Stimulated activated effector memory CD8-positive, alpha-beta T cell treated with anti-CD3 and anti-CD28 coated beads, Interleukin-12 subunit alpha, Interleukin-12 subunit beta, amount 100 ng/mL, for 72 hours (primary cell): ENCODE results near the gene GRID1.

Experiments
- ATAC-seq: fragments of 150-1000 bp; cut with Tn5 transposase; 2 replicates; pipeline ENCODE4 v1.10.0; 2021
- DNase-seq, 2 donors: peaks; one replicate each; pipeline ENCODE4 v3.0.0; 2021 to 2022; ENCODE audit warnings: low spot score in 2 of 2
- H3K27ac Mint-ChIP-seq: one replicate; pipeline ENCODE4 v1.8.0; 2022; ENCODE audit warnings: mild to moderate bottlenecking, mixed read lengths
- H3K36me3 Mint-ChIP-seq: one replicate; pipeline ENCODE4 v1.8.0; 2022; ENCODE audit warnings: mild to moderate bottlenecking, mixed read lengths
- H3K4me1 Mint-ChIP-seq: one replicate; pipeline ENCODE4 v1.8.0; 2022; ENCODE audit warnings: mixed read lengths
- H3K4me3 Mint-ChIP-seq: one replicate; pipeline ENCODE4 v1.8.0; 2022; ENCODE audit warnings: mild to moderate bottlenecking, mixed read lengths
- H3K9me3 Mint-ChIP-seq: one replicate; pipeline ENCODE4 v1.8.0; 2022; ENCODE audit warnings: mixed read lengths

The GRID1 gene

DNA sequence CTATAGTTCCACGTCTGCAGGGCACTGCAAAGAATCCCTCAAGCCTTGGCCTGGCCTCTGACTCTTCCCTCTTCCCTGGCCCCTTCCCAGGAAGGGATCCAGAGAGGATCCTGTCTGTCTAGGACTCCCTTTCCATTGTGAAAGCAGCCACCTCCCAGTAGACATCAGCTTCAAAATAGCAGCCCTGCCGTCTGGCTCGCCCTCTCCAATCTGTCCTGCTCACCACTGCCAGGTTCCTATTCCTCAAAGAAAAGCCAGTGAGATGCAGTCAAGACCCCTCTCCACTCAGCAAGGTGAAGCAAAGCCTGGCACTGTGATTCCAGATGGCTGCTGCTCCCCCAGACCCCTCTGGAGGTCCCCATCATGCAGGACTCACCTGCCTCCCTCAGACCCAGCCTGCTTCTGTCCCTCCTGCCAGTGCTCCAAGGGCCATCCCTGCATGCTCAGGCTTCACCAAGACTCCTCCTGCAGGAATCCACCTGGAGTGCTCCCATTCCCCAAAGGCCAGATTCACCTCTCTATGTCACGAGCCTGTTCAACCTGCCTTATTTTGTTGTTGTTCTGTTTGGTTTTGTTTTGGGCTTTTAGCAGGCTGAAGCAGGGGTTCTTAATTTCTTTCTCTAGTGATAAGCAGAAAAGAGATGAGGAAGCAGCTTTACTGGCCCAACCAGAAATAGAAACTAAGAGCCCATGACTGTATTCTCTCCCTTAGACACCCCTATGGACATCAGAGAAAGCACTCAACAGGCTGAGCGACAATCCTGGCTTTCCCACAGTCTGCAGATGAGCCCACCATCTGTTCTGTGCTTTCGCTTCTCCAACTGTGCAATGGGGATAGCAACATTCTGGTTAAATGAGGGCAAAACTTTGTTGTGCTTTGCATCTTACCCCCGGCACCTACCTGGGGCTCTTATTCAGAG is 305.1 kb downstream of the GRID1 start:
- Mint-ChIP-seq H3K4me3 (no peak overlapping the region), H3K4me1 (no peaks in the 10 kb centered on the region), H3K9me3 (no peaks in the 10 kb centered on the region), H3K27ac (no peak overlapping the region), H3K36me3 (no peaks in the 10 kb centered on the region)
- DNase-seq (no peak), ATAC-seq (no peak)

DNA sequence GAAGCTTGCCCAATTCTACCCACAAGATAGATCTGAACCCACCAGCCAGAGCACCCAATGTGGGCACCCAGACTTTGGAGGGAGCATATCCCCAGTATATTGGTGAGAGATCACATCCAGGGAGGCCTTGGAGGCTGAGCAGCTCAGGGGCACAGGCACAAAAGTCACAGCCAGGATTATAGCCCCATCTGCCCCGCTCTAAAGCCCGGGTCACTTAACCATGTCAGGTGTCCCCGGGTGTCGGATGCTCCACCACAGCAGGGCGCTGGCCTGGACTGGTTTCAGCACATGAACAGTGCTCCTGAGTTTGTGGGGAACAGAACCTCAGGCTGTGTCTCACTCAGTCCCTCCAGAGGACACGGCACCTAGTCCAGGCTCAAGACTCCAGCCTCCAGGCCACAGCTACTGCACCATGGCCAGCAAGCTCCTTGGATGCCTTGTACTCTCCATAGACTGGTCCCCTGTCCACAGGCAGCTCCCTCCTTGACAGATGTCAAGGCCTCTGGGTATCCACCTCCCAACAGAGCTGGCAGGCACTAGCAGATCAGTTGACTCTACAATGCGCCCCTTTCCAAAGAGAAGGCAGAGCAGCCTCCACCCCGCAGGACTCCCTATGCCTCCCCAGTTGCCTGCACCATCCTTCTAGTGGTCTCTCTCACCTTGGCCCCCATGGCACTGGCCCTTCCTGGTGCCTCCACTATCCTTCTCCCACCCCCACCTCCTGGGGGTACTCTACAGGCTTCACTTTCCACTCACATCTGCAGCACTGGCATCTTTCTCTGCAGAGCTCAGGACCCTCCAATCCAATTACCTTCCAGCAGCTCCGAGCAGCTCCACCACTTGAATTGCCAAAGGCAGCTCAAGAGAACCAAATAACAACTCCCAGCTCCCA is 306.0 kb downstream of the GRID1 start:
- no peak for DNase-seq
- Mint-ChIP-seq H3K4me3 (no peak overlapping the region), H3K27ac (no peak overlapping the region), H3K9me3 (no peaks in the 10 kb centered on the region), H3K36me3 (no peaks in the 10 kb centered on the region), H3K4me1 (no peaks in the 10 kb centered on the region)
- no peak for ATAC-seq

DNA sequence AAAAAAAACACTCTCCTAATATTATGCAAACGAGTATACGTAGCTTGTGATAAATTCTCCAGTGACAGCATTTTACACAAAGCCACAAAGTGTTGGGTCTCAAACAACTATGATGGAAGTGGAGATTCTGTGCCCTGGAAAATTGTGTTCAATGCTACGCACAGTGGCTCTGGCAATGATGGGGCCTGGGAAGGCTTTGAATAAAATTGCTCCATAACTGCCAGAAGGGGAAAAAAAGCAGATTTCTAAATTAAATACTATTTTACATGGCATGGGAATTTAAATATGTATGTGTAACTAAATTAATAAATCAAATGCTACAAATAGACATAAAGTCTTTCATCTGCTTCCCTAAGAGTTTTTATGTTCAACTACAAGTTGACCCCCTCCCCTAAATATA is 306.7 kb downstream of the GRID1 start:
- no peak overlapping the region for H3K4me3 Mint-ChIP-seq
- DNase-seq (no peak), ATAC-seq (no peak)
- H3K36me3 Mint-ChIP-seq: no peaks in the 10 kb centered on the region
- H3K9me3 Mint-ChIP-seq: no peaks in the 10 kb centered on the region
- no peaks in the 10 kb centered on the region for H3K4me1 Mint-ChIP-seq
- no peak overlapping the region for H3K27ac Mint-ChIP-seq

GRCh38 chr10:86058964-86059363 is 307.6 kb downstream of the GRID1 start:
- no peaks in the 10 kb centered on the region for H3K9me3 Mint-ChIP-seq
- H3K27ac Mint-ChIP-seq: no peak overlapping the region
- no peak overlapping the region for H3K4me3 Mint-ChIP-seq
- H3K4me1 Mint-ChIP-seq: no peaks in the 10 kb centered on the region
- ATAC-seq: no peak
- no peaks in the 10 kb centered on the region for H3K36me3 Mint-ChIP-seq
- no peak for DNase-seq

- H3K36me3 Mint-ChIP-seq: no peaks in the 10 kb centered on the region
- no peak for ATAC-seq
- H3K4me3 Mint-ChIP-seq: no peak overlapping the region
- no peaks in the 10 kb centered on the region for H3K9me3 Mint-ChIP-seq
- no peaks in the 10 kb centered on the region for H3K4me1 Mint-ChIP-seq
- no peak overlapping the region for H3K27ac Mint-ChIP-seq
- DNase-seq: no peak
Measured at GRCh38 chr10:86057708-86058107, 308.9 kb downstream of the GRID1 start.

GRCh38 chr10:86056672-86057071 is 309.9 kb downstream of the GRID1 start:
- ATAC-seq (no peak), DNase-seq (no peak)
- no peak overlapping the region for H3K27ac Mint-ChIP-seq
- H3K36me3 Mint-ChIP-seq: no peaks in the 10 kb centered on the region
- no peaks in the 10 kb centered on the region for H3K4me1 Mint-ChIP-seq
- H3K4me3 Mint-ChIP-seq: no peak overlapping the region
- no peaks in the 10 kb centered on the region for H3K9me3 Mint-ChIP-seq

- H3K27ac Mint-ChIP-seq: no peak overlapping the region
- DNase-seq: no peak
- H3K4me3 Mint-ChIP-seq: no peak overlapping the region
- ATAC-seq: no peak
- no peaks in the 10 kb centered on the region for H3K36me3 Mint-ChIP-seq
- H3K4me1 Mint-ChIP-seq: no peaks in the 10 kb centered on the region
- no peaks in the 10 kb centered on the region for H3K9me3 Mint-ChIP-seq
Measured at GRCh38 chr10:86055928-86056327, 310.7 kb downstream of the GRID1 start.

DNA sequence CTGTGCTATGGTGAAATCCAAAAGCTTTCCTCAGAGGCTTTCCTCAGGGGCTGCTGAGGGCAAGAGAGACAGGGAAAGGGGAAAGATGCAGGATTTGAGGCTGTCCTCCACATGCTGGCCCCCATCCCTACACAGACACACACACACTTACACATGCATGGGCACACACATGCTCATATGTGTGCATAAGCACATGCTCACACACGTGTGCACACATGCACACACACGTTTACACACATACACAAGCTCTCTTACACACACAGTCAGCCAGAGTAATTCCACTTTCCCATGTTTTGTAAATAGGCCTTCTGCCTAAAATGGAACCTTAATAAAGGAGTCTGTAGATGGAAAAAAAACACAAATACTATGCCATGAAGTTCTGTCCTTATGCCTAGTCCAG is 312.9 kb downstream of the GRID1 start:
- Mint-ChIP-seq H3K4me3 (no peak overlapping the region), H3K4me1 (no peaks in the 10 kb centered on the region), H3K36me3 (no peaks in the 10 kb centered on the region), H3K27ac (no peak overlapping the region), H3K9me3 (no peaks in the 10 kb centered on the region)
- DNase-seq (no peak), ATAC-seq (no peak)

GRCh38 chr10:86051586-86051985 is 315.0 kb downstream of the GRID1 start:
- H3K4me1 Mint-ChIP-seq: peaks cover 14% of the 10 kb centered on the region
- H3K36me3 Mint-ChIP-seq: no peaks in the 10 kb centered on the region
- H3K9me3 Mint-ChIP-seq: no peaks in the 10 kb centered on the region
- ATAC-seq: no peak
- H3K27ac Mint-ChIP-seq: no peak overlapping the region
- H3K4me3 Mint-ChIP-seq: no peak overlapping the region
- no peak for DNase-seq

DNA sequence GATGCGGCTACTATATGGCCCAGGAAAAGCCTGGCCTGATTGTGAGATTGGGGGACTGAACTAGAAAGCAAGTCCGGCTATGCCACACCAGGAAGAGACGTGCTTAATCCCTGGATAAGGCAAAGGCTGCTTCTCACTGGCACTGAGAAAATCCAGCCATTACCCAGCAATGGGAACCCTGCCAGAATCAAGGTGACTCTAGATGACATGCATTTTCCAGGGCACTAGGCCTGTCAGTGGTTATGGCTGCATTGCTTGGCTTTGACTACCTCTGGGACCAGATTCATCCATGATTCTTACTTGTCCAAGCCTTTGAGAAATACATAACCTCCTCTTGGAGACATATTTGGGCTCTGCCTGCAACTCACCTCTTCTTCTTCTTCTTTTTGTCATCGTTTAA is 317.2 kb downstream of the GRID1 start:
- peaks cover 21% of the 10 kb centered on the region for H3K4me1 Mint-ChIP-seq
- ATAC-seq (no peak), DNase-seq (no peak)
- H3K4me3 Mint-ChIP-seq: no peak overlapping the region
- H3K36me3 Mint-ChIP-seq: no peaks in the 10 kb centered on the region
- H3K27ac Mint-ChIP-seq: no peak overlapping the region
- peaks cover 3% of the 10 kb centered on the region for H3K9me3 Mint-ChIP-seq

- Mint-ChIP-seq H3K36me3 (no peaks in the 10 kb centered on the region), H3K27ac (no peak overlapping the region), H3K4me3 (no peak overlapping the region), H3K9me3 (peaks cover 3% of the 10 kb centered on the region), H3K4me1 (peaks cover 21% of the 10 kb centered on the region)
- ATAC-seq: no peak
- no peak for DNase-seq
Measured at GRCh38 chr10:86048973-86049372, 317.6 kb downstream of the GRID1 start.

DNA sequence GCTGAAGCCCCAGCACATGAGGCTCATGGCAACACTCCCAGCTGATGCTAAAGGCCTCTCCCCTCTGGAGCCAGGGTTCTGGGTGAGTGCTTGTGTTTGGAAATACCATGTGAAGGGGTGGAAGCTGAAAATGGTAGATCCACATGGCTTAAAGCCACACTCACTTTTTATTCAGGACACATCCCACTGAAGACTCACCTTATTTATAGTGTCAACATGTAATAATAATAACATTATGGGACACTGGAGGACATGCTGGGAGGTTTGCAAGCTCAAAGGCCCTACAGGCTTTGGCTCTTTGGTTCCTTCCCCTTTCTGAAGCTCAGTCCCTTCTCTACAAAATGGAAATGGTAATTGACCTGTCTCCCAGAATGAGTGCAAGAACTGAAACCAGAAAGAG is 318.0 kb downstream of the GRID1 start:
- H3K9me3 Mint-ChIP-seq: peaks cover 3% of the 10 kb centered on the region
- no peak overlapping the region for H3K4me3 Mint-ChIP-seq
- DNase-seq: no peak
- ATAC-seq: no peak
- H3K4me1 Mint-ChIP-seq: peaks cover 21% of the 10 kb centered on the region
- no peak overlapping the region for H3K27ac Mint-ChIP-seq
- H3K36me3 Mint-ChIP-seq: no peaks in the 10 kb centered on the region

DNA sequence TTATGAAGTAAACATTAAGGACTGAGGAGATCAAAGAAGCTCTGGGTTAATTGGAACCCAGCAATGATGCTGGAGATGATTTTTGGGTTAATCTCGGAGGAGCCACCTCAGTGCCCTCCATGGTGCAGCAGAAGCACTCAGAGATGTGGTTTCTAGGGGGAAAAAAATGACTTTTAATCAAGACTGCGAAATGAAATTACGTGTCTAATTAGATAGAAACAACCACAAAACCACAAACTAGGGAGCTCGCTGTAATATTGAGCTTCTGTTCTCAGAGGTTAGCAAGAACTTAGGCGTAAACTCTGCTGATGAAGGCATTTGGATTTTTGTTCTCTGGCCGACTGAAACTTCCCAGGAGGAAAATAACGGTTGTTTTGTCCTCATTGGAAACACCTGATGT is 319.0 kb downstream of the GRID1 start:
- ATAC-seq (peak; percentile 91), DNase-seq (no peak)
- Mint-ChIP-seq H3K4me3 (no peak overlapping the region), H3K9me3 (peaks cover 3% of the 10 kb centered on the region), H3K4me1 (peaks cover 21% of the 10 kb centered on the region), H3K36me3 (no peaks in the 10 kb centered on the region), H3K27ac (no peak overlapping the region)

GRCh38 chr10:86046845-86047460 is 319.6 kb downstream of the GRID1 start:
- no peak overlapping the region for H3K4me3 Mint-ChIP-seq
- no peaks in the 10 kb centered on the region for H3K36me3 Mint-ChIP-seq
- peaks cover 21% of the 10 kb centered on the region for H3K4me1 Mint-ChIP-seq
- ATAC-seq: peak; percentile 63
- no peak for DNase-seq
- H3K9me3 Mint-ChIP-seq: peaks cover 3% of the 10 kb centered on the region
- H3K27ac Mint-ChIP-seq: no peak overlapping the region

- ATAC-seq (no peak), DNase-seq (no peak)
- Mint-ChIP-seq H3K9me3 (peaks cover 3% of the 10 kb centered on the region), H3K27ac (no peak overlapping the region), H3K36me3 (no peaks in the 10 kb centered on the region), H3K4me1 (peaks cover 24% of the 10 kb centered on the region), H3K4me3 (no peak overlapping the region)
Measured at GRCh38 chr10:86045896-86046295, 320.7 kb downstream of the GRID1 start.
